HG03025 (cell line): ENCODE measurements around the gene COL4A1.
"Not testable (repeated sequence)": the region's sequence is repeated elsewhere in the genome, so short reads cannot be mapped to it uniquely, and the experiment has no call there.

Source experiments
- ATAC-seq: cut with Tn5 transposase; IDR thresholded peaks from one replicate; pipeline ENCODE4 v1.9.1; 2021; ENCODE audit warnings: mild to moderate bottlenecking, moderate library complexity; ENCODE audit not compliant: unreplicated experiment, low FRiP score

The COL4A1 gene

GRCh38 chr13:110326263-110326904, 19.4 kb upstream of the COL4A1 start:
- ATAC-seq = no peak

- ATAC-seq = no peak
These were observed 17.2 kb upstream of the COL4A1 start for GRCh38 chr13:110324026-110324749.

DNA sequence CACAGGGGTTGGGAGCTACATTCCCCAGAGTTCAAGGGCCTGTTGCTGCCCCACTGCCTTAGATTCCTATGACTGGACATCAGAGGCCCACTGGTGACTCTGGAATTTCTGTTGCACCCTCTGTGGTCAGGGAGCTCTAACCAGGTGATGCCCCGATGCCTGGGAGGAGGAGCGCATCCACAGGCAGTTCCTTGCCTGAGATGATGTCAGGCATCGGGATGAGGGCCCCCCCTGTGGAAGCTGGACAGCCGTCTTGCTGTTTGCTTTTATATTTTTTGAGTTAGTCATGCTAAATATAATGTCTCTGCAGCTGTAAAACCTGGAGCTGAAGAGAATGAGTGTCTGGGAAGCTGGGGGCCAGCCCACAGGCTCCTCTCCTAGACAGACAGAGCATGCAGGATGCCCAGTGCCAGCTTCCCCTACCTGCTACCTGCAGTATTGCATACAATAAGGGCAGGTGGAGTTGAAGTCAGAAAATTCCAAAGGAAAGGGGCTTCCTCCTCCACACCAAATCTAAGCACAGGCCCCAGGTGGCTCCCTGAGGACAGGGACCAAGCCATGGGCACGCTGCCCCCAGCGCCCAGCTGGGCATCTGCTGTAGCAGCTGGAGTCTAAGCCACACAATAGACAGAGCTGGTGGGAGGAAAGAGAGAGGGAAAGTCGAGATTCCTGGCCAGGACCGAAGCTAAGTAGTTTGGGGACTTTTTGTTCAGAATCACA, 16.4 kb upstream of the COL4A1 start:
- ATAC-seq = no peak

GRCh38 chr13:110322828-110323171, 15.8 kb upstream of the COL4A1 start:
- no peak for ATAC-seq

DNA sequence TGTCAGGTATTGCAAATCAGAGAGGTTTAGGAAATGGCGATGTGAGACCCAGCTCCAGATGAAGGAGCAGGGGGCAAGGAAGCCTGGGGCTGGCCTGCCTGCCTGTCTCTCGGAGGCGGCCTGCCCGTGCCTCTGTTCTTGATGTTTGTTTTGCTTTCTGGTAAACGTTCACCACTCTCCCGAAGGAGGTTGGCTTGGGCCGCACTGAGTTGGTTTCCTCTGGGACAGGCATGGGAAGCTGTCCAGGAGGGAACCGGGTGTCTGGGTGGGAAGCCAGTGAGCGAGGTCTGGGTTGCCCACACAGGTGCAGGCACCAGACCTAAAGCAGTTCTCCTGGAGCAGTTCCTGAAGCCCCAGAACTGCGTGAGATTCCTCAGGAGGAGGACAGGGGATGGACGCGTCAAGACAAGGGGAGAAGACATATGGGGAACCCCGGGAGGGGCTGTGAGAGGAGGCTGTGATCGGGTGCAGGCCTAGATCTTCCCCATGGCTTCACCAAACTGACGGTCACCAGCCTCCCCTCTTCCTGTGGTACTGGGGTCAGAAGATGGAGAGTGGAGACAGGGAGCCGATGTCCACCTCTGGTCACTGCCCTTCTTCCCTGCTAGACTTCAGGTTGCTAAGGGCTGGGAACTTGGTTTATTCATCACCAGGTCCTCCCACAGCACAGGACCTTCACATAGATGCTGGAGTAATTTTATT, 15.3 kb upstream of the COL4A1 start:
- no peak for ATAC-seq

GRCh38 chr13:110321573-110321972, 14.6 kb upstream of the COL4A1 start:
- ATAC-seq = not testable (repeated sequence)

DNA sequence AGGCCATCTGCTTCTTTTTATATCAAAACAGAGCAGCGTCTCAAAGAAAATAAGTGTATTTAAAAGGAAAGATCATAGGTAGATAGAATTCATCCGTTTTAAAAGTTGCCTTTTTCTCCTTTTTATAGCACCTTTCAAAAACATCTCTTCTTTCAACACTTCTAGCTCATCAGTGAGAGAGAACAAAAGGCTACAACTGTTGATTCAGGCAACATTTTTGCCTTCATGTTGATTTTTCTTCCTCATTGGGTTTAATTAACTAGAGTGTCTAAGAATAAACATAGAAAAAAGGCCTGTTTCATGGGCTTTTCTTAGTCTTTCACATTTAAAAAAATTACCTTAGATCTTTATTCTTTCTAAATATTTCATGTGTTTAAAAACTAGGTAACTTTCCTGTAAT, 13.7 kb upstream of the COL4A1 start:
- no peak for ATAC-seq

GRCh38 chr13:110319774-110320509, 13.0 kb upstream of the COL4A1 start:
- no peak for ATAC-seq

DNA sequence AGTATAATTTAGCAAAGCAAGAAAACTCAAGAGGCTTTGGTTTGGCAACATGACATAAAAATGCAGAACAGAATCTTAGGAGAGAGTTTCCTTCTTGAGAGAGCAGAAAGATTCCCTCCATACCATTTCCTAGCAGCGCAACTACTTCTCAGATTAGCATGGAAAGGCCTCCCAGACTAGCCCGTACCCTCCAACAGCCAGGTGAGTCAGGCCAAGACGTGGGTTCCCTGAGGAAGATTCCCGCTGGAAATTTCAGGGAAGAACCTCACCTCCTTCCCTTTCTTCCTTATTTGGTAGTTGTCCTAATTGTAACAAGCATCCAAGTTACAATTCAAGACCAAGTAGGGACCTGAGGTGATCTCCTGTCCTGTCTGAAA, 12.4 kb upstream of the COL4A1 start:
- no peak for ATAC-seq

- no peak for ATAC-seq
These were observed 12.0 kb upstream of the COL4A1 start for GRCh38 chr13:110318920-110319319.

GRCh38 chr13:110317496-110318195, 10.7 kb upstream of the COL4A1 start:
- no peak for ATAC-seq

GRCh38 chr13:110317093-110317492, 10.1 kb upstream of the COL4A1 start:
- no peak for ATAC-seq

DNA sequence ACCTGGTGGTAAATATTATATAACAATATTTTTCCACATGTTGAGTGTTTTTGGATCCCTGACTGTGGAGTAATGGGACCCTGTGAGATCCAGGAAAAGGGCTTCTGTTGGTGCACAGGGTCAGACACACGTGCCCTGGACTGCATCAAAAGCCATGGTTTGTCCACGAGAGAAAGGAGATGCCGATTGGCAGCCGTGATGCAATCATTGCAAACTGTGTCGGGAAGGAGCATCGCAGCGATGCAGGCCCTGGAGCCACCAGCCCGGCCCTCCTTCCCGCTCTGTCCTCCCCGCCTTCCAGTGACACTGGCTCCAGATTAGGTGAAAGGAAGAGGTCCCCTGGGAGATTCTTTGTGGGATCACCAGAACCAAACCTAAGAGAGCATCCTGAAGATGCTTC, 9.2 kb upstream of the COL4A1 start:
- no peak for ATAC-seq

DNA sequence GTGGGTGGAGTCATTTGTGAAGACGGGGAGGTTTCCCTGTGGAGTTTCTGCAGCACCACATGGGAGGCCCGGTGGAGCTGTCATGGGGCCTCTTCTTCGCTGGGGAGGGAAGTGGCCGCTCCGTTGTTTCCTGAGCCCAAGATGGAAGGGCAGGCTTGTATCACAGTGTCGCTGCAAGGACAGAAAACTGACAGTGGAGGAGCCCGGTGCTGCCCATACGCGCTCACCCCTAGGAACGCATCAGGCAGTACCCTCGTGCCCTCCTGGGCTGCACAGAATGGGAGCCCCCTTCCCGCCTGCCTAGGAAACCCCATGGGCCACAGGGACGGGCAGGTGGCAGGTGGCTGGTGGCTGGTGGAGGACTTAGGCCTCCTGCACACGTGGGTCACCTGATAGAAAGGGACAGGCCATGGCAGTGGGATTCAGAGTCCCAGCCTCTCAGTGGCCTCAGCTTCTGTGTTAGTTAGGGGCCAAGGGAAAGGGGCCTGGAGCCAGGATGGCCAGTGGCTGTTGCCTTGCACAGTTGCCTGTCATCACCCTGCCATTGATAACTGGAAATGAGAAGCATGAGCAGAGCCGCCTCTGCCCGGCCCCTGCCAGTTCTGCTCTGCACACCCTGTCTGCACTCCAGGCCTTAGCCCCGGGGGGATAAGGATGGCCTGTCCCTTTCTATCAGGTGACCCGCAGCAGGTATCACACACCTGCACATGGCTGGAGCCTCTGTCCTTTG, 7.7 kb upstream of the COL4A1 start:
- ATAC-seq = no peak

DNA sequence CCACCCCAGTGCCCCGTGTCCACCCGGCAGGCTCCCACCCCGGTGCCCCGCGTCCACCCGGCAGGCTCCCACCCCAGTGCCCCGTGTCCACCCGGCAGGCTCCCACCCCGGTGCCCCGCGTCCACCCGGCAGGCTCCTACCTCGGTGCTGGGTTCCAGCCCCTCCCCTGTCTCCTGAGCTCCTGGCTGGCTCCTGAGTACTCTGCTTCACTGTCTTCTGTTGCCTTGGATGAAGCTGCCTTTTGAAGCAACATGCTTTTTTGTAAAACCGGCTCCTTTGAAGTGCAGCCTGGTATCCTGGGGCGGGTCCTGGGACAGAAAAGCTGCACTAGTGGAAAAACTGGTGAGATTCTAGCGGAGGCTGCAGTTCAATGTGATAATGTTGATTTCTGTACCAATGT, 6.8 kb upstream of the COL4A1 start:
- not testable (repeated sequence) for ATAC-seq

DNA sequence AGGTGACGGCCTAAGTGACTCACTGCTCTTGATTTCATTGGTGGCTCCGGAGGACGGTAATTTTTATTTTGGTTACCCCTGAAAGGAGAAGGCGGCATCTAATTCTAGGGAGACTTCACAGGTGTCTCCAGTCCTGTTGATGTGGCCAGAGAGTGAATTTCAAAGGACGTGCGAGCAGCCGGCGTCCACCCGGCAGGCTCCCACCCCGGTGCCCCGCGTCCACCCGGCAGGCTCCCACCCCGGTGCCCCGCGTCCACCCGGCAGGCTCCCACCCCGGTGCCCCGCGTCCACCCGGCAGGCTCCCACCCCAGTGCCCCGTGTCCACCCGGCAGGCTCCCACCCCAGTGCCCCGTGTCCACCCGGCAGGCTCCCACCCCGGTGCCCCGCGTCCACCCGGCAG, 6.3 kb upstream of the COL4A1 start:
- ATAC-seq = not testable (repeated sequence)

DNA sequence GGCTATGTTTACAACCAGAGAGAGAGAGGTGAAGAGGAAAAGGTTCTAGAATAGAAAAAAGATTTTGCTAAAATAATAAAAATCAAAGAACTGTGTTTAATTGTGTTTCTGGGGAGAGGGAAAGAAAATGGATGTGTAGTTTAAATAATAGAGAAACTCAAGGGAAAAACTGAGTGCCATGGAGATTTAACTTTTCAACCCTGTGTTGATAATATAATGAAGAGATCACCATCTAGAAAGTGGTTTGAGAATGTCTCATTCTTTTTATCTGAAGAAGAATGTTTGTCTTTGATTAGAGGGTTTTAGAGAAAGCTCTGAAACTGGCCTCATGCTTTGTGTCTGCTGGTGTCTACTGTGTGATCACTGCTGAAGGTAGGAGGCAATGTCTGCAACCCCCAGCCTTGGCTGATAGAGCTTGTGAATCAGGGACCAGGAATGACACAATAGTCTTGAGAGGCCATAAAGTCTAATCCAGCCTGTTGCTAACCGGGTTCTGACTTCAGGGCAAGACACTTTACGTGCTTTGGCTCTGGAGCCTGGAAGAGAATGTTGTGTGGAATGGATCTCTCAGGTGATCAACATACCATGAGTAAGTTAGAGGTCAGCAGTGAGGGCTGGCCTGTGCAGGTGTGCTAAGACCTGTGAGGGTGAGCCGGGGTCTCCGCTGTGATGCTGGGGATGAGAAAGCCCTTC, 5.5 kb upstream of the COL4A1 start:
- no peak for ATAC-seq

DNA sequence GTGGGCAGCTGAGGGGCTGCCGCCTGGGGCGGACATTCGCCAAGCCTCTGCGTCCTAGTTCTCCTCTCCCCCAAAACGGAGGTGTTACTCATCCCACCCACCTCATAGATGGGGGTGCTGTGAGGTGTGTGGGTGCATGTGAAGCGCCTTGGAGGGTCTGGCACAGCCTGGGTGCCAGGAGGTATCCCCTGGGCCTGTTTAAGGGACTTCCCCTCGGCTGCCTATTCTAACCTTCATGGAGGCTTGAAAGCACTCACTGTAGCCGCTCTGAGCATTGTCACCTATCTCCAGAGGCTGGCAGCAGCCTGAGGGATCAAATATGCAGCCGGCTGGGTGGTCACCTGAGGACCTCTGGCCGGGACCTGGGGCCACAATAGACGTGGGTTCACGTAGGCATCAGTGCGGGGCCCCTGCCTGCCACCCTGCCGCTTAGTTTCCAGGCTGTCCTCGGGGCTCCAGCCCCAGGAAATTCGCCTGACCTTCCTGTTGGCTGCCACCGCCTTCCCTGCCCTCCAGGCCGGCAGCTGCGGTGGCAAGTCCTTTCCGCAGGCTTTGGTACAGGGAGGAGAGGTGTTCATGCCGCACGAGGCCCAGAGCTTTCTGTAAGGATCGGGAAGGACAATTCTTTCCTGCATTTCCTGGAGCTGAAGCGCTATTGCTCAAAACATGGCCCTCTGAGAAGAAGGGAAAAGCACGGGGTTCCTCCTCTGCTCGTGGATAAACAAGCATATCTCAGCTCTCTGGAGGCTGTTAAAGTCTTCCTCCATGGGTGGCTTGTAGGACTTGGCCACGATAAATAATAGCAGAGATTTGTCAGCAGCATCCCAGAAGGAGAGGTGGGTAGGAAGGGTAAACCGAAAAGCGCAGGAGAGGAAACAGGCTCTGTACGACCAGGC, 4.7 kb upstream of the COL4A1 start:
- no peak for ATAC-seq
